ENCODE data around the gene KIRREL3.

KIRREL3 gene

GRCh38 chr11:126627421-126627820 is 373.1 kb downstream of the KIRREL3 start:
- DNase-seq (ENCODE audit: low read depth in 1 of 2, low spot score in 1 of 2), result no peak
- peaks cover 2% of the 10 kb centered on the region for H3K27me3 ChIP-seq (ENCODE audit: insufficient read depth, poor library complexity, severe bottlenecking)
- TF ChIP-seq POLR2AphosphoS5 (IDR thresholded peaks at IDR 0.05; ENCODE audit: low read depth) (no peak), SPI1 (IDR thresholded peaks at IDR 0.05; ENCODE audit: borderline replicate concordance, low read depth) (no peak), GABPA (IDR thresholded peaks at IDR 0.05; ENCODE audit: low read depth) (no peak), CTCF (IDR thresholded peaks at IDR 0.05; ENCODE audit: insufficient read depth, low read length) (no peak), REST (IDR thresholded peaks at IDR 0.05; ENCODE audit: insufficient replicate concordance, low read depth) (no peak)

GRCh38 chr11:126624506-126624905 is 376.1 kb downstream of the KIRREL3 start:
- Histone ChIP-seq H3K27me3 (ENCODE audit: insufficient read depth, poor library complexity, severe bottlenecking) (peaks cover 4% of the 10 kb centered on the region), H3K27ac (replicated peaks) (no peak overlapping the region), H3K4me3 (replicated peaks; ENCODE audit: insufficient read depth, low read length) (no peak overlapping the region)
- DNase-seq (ENCODE audit: low read depth in 1 of 2, low spot score in 1 of 2), result no peak
- TF ChIP-seq POLR2AphosphoS5 (IDR thresholded peaks at IDR 0.05; ENCODE audit: low read depth) (no peak), REST (IDR thresholded peaks at IDR 0.05; ENCODE audit: insufficient replicate concordance, low read depth) (no peak), GABPA (IDR thresholded peaks at IDR 0.05; ENCODE audit: low read depth) (no peak), SPI1 (IDR thresholded peaks at IDR 0.05; ENCODE audit: borderline replicate concordance, low read depth) (no peak), CTCF (IDR thresholded peaks at IDR 0.05; ENCODE audit: insufficient read depth, low read length) (no peak)

More at GRCh38 chr11:126627421-126627820, 373.1 kb downstream of the KIRREL3 start:
- Histone ChIP-seq H3K4me3 (replicated peaks; ENCODE audit: insufficient read depth, low read length) (no peak overlapping the region), H3K27ac (replicated peaks) (no peak overlapping the region)

GRCh38 chr11:126619516-126619915 is 381.1 kb downstream of the KIRREL3 start:
- Histone ChIP-seq H3K4me3 (replicated peaks; ENCODE audit: insufficient read depth, low read length) (no peak overlapping the region), H3K27me3 (ENCODE audit: insufficient read depth, poor library complexity, severe bottlenecking) (peaks cover 4% of the 10 kb centered on the region), H3K27ac (replicated peaks) (no peak overlapping the region)
- TF ChIP-seq SPI1 (IDR thresholded peaks at IDR 0.05; ENCODE audit: borderline replicate concordance, low read depth), result no peak
- TF ChIP-seq POLR2AphosphoS5 (IDR thresholded peaks at IDR 0.05; ENCODE audit: low read depth), result no peak
- no peak for TF ChIP-seq GABPA (IDR thresholded peaks at IDR 0.05; ENCODE audit: low read depth)
- TF ChIP-seq REST (IDR thresholded peaks at IDR 0.05; ENCODE audit: insufficient replicate concordance, low read depth), result no peak
- TF ChIP-seq CTCF (IDR thresholded peaks at IDR 0.05; ENCODE audit: insufficient read depth, low read length), result no peak
- DNase-seq (ENCODE audit: low read depth in 1 of 2, low spot score in 1 of 2), result no peak

Data from HL-60 (cell line).